HG03378 (cell line): ENCODE measurements around the gene BAHD1.

ENCODE experiments used
- ATAC-seq: cut with Tn5 transposase; IDR thresholded peaks from one replicate; pipeline ENCODE4 v1.9.1; 2021; ENCODE audit warnings: mild to moderate bottlenecking, moderate library complexity; ENCODE audit not compliant: unreplicated experiment

The BAHD1 gene

GRCh38 chr15:40464595-40465185, 23.9 kb downstream of the BAHD1 start:
- ATAC-seq: no peak

DNA sequence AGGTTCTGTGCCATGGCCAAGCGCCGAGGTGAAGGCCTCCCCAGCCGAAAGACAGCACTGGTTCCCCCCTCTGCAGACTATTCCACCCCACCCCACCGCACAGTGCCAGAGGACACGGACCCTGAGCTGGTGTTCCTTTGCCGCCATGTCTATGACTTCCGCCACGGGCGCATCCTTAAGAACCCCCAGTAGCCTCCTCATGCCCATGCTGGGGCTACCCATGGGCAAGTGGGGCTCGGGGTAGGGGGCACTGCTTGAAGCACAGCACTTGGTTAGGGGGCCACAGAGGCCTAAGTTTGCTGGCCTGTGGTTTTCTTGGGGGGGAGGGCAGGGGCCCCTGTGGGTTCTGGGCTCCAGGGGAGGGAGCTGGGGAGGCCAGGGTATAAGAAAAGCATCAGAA, 25.2 kb downstream of the BAHD1 start:
- ATAC-seq: no peak

- ATAC-seq: no peak
Measured at GRCh38 chr15:40466426-40467260, 25.9 kb downstream of the BAHD1 start.

- no peak for ATAC-seq
Measured at GRCh38 chr15:40467261-40467615, 26.5 kb downstream of the BAHD1 start.

- ATAC-seq: no peak
Measured at GRCh38 chr15:40468898-40469331, 28.2 kb downstream of the BAHD1 start.

- ATAC-seq: no peak
Measured at GRCh38 chr15:40469776-40470390, 29.1 kb downstream of the BAHD1 start.

GRCh38 chr15:40470423-40471104, 29.8 kb downstream of the BAHD1 start, which contains the start of gene CHST14:
TSS of gene CHST14 (plus strand) at chr15:40470984. CDS start at chr15:40471214, 230 bp downstream.
- no peak for ATAC-seq

DNA sequence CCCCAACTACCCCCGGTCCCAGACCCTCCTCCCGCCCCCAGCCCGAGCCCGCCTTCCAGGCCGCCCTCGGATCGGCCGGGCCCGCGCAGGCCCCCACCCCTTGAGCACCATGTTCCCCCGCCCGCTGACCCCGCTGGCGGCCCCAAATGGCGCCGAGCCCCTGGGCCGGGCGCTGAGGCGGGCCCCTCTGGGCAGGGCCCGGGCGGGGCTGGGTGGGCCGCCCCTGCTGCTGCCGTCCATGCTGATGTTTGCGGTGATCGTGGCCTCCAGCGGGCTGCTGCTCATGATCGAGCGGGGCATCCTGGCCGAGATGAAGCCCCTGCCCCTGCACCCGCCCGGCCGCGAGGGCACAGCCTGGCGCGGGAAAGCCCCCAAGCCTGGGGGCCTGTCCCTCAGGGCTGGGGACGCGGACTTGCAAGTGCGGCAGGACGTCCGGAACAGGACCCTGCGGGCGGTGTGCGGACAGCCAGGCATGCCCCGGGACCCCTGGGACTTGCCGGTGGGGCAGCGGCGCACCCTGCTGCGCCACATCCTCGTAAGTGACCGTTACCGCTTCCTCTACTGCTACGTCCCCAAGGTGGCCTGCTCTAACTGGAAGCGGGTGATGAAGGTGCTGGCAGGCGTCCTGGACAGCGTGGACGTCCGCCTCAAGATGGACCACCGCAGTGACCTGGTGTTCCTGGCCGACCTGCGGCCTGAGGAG, 30.5 kb downstream of the BAHD1 start:
- no peak for ATAC-seq

DNA sequence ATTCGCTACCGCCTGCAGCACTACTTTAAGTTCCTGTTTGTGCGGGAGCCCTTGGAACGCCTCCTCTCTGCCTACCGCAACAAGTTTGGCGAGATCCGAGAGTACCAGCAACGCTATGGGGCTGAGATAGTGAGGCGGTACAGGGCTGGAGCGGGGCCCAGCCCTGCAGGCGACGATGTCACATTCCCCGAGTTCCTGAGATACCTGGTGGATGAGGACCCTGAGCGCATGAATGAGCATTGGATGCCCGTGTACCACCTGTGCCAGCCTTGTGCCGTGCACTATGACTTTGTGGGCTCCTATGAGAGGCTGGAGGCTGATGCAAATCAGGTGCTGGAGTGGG, 31.0 kb downstream of the BAHD1 start:
- ATAC-seq: no peak

GRCh38 chr15:40472171-40472727, 31.5 kb downstream of the BAHD1 start:
- ATAC-seq: no peak

DNA sequence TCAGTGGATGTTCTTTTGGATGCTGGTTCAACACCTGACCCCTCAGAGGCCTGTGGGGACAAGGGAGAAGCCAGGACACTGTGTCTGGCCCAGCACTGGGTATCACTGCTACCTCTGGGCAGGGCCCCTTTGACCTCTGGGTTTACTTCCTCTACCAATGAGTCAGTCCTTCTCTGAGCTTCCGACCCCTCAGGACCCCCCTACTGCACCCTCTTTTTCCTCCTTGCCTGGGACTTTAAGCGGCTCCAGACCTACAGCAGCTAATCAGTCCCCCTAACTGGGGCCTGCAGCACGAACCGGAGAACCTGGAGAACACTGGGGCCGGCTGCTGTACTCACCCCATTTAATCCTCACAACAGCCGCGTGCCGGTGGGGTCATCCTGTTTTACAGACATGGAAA, 33.8 kb downstream of the BAHD1 start:
- ATAC-seq: no peak

DNA sequence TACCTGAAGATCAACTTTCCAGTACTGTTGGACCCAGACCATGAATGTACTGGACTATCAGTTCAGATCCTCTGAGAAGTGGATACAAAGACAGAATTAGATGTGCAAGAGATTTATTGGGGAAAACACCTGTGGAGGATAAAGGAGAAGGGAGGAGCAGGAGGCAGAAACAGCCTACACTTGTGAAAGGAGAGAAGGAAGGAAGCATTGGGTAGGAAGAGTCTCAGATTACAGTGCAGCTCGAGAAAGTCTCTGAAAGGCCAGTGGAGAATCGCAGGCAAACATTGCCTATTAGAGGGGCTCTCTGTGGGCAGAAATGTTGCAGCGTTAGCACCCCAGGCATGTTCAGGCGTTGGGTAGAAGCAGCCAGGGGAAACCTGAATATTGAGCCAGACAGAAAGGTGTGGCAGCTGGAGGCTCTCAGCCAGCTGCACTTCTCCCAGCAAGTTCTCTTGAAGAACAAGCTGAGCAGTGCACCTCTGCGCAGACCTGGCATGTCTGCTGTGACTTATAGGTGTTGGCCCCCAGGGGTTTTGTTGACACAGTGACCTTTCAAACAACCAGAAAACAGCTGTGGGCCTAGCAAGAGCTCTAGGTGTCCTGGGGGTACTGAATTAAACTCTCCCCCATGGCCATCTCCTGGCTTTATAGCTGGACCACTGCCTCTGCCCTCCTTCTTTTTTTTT, 37.0 kb downstream of the BAHD1 start:
- no peak for ATAC-seq

DNA sequence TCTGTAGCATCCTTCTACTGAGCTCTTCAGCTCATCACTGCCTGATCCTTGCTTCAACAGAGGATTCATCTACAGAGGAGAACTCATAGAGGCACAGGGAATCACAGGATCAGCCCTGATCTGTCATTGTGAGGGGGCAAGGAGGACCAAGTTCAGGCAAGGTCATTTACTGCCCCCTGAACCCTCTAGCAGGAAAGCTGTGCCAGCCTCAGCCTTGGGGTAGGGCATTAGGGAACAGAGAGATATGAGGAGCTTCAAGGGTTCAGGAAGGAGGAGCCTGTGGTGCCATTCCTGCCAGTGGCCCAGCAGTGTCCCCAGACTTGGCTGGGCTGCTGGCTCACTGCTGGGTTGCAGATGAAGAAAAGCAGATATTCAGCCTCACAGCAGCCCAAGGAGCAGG, 38.3 kb downstream of the BAHD1 start:
- ATAC-seq: no peak

DNA sequence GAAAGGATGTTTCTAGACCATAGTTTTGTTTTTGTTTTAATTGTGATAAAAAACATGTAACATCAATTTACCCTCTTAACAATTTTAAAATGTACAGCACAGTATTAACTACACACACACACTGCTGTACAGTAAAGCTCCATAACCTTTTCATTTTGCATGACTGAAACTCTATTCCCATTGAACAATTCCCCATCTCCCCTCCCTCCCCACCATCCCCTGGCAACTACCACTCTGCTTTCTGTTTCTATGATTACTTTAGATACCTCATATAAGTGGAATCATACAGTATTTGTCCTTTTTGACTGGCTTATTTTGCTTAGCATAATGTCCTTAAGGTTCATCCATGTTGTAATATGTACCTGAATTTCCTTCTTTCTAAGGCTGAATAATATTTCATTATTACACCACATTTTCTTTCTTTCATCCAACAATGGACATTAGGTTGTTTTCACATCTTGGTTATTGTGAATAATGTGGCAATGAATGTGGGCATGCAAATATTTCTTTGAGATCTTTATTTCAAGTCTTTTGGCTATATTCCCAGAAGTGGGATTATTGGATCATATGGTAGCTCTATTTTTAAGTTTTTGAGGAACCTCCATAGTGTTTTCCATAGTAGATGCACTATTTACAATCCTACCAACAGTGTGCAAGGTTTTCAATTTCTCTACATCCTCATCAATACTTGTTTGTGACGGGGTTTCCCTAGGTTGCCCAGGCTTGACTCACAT, 40.8 kb downstream of the BAHD1 start:
- ATAC-seq: no peak

- ATAC-seq: no peak
Measured at GRCh38 chr15:40483919-40484318, 43.2 kb downstream of the BAHD1 start.

DNA sequence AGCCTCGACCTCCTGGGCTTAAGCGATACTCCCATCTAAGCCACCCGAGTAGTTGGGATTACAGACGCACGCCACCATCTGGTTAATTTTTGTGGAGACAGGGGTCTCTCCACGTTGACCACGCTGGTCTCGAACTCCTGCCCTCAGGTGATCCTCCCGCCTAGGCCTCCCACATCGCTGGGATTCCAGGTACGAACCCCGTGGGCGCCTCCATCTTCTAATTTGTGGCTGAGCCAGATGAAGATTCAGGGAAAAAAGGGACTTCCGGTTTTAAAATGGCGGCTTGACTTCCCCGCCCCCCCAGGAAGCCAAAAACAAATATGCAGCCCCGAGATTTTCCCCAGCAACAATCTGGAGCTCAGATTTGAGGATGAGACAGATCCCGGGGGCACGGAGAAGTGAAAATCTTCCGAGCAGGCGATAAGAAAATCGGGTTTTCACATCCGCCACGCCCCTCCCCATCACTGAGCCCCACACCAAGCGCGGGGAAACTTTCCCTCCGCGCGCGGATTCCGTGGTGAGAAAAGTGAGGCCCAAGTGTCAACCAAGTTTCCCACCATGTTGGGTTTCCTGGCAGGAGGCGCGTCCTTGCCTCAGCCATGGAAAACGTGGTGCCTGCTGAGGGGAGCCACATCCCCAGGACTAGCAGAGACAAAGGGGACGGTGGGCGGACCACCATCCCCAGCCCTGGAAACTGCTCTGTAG, 45.5 kb downstream of the BAHD1 start:
- ATAC-seq: no peak

- ATAC-seq: no peak
Measured at GRCh38 chr15:40487816-40488682, 47.3 kb downstream of the BAHD1 start.
